Measurements from ENCODE around the gene SULT1C2. TPM values are rescaled to one million over a fixed set of nuclear protein-coding genes. Genes with fewer than 3 reads are reported as not detected.

The SULT1C2 gene
- total and polyA plus RNA-seq, 2 of the 13 experiments (the other 11 are each of a cell fraction or from before 2014, with no cell fraction given), result 4.0 to 6.2 TPM

DNA sequence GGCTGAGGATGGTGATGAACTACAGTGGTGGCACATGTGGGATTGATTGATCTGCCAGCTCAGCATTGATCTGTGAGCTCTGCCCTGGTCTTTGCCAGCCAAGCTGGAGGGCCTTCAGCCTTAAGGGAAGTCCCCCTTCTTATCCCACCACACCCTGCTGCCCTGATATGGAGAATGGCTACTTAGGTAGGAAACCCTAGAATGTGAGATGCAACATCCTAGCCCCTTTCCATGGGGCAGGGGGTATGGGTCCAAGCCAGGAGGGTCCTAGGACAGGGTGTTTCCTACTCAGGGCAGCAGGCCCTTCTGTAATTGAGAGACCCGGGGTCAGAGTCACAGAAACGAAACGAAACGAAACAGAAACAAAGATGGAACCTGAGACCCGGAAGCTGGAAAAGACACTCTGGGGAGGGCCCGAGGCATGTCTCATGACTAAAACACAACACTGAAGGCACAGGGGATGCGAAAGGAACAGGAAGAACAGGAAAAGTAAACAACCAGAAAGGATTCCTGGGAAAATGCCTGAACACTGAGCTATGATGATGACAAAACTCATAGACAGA is 16.9 kb upstream of the SULT1C2 start (continued):
- TF ChIP-seq, protein P1, sequence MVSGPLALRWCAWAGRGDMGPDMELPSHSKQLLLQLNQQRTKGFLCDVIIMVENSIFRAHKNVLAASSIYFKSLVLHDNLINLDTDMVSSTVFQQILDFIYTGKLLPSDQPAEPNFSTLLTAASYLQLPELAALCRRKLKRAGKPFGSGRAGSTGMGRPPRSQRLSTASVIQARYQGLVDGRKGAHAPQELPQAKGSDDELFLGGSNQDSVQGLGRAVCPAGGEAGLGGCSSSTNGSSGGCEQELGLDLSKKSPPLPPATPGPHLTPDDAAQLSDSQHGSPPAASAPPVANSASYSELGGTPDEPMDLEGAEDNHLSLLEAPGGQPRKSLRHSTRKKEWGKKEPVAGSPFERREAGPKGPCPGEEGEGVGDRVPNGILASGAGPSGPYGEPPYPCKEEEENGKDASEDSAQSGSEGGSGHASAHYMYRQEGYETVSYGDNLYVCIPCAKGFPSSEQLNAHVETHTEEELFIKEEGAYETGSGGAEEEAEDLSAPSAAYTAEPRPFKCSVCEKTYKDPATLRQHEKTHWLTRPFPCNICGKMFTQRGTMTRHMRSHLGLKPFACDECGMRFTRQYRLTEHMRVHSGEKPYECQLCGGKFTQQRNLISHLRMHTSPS (CRISPR knock-in tag; IDR thresholded peaks at IDR 0.05; ENCODE audit: low read depth), result no peak
- TF ChIP-seq ZIK1 (CRISPR knock-in tag; IDR thresholded peaks at IDR 0.05; ENCODE audit: borderline replicate concordance, low read depth) (no peak), SKI (IDR thresholded peaks at IDR 0.05; ENCODE audit: partially characterized antibody) (no peak), ZNF543 (CRISPR knock-in tag; IDR thresholded peaks at IDR 0.05) (no peak), KLF11 (CRISPR knock-in tag; IDR thresholded peaks at IDR 0.05) (no peak), ZNF841 (CRISPR knock-in tag; IDR thresholded peaks at IDR 0.05; ENCODE audit: borderline replicate concordance) (no peak), ZNF737 (CRISPR knock-in tag; IDR thresholded peaks at IDR 0.05; ENCODE audit: borderline replicate concordance) (no peak), GTF3A (CRISPR knock-in tag; conservative IDR thresholded peaks at IDR 0.05) (no peak), ZNF343 (CRISPR knock-in tag; IDR thresholded peaks at IDR 0.05) (0 out of 2 replicates have a peak, but pooled peaks have one; percentile 27), ZNF644 (CRISPR knock-in tag; IDR thresholded peaks at IDR 0.05; ENCODE audit: low read depth) (peak; percentile 81), CAMTA2 (CRISPR knock-in tag; IDR thresholded peaks at IDR 0.05; ENCODE audit: borderline replicate concordance) (no peak), HDAC1 (CRISPR knock-in tag; IDR thresholded peaks at IDR 0.05) (no peak), CBX1 (IDR thresholded peaks at IDR 0.05; ENCODE audit: low read depth) (no peak)
- TF ChIP-seq, protein P2, sequence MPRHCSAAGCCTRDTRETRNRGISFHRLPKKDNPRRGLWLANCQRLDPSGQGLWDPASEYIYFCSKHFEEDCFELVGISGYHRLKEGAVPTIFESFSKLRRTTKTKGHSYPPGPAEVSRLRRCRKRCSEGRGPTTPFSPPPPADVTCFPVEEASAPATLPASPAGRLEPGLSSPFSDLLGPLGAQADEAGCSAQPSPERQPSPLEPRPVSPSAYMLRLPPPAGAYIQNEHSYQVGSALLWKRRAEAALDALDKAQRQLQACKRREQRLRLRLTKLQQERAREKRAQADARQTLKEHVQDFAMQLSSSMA (CRISPR knock-in tag; IDR thresholded peaks at IDR 0.05), result no peak
- TF ChIP-seq, protein P3, sequence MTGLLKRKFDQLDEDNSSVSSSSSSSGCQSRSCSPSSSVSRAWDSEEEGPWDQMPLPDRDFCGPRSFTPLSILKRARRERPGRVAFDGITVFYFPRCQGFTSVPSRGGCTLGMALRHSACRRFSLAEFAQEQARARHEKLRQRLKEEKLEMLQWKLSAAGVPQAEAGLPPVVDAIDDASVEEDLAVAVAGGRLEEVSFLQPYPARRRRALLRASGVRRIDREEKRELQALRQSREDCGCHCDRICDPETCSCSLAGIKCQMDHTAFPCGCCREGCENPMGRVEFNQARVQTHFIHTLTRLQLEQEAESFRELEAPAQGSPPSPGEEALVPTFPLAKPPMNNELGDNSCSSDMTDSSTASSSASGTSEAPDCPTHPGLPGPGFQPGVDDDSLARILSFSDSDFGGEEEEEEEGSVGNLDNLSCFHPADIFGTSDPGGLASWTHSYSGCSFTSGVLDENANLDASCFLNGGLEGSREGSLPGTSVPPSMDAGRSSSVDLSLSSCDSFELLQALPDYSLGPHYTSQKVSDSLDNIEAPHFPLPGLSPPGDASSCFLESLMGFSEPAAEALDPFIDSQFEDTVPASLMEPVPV (CRISPR knock-in tag; IDR thresholded peaks at IDR 0.05), result no peak
- TF ChIP-seq, protein P4, sequence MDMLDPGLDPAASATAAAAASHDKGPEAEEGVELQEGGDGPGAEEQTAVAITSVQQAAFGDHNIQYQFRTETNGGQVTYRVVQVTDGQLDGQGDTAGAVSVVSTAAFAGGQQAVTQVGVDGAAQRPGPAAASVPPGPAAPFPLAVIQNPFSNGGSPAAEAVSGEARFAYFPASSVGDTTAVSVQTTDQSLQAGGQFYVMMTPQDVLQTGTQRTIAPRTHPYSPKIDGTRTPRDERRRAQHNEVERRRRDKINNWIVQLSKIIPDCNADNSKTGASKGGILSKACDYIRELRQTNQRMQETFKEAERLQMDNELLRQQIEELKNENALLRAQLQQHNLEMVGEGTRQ (IDR thresholded peaks at IDR 0.05; ENCODE audit: low read depth, low read length), result no peak
- TF ChIP-seq, protein P4 (CRISPR knock-in tag; IDR thresholded peaks at IDR 0.05; ENCODE audit: borderline replicate concordance), result no peak
- TF ChIP-seq, protein P5, sequence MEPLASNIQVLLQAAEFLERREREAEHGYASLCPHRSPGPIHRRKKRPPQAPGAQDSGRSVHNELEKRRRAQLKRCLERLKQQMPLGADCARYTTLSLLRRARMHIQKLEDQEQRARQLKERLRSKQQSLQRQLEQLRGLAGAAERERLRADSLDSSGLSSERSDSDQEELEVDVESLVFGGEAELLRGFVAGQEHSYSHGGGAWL (CRISPR knock-in tag; IDR thresholded peaks at IDR 0.05), result no peak
- TF ChIP-seq, protein P6, sequence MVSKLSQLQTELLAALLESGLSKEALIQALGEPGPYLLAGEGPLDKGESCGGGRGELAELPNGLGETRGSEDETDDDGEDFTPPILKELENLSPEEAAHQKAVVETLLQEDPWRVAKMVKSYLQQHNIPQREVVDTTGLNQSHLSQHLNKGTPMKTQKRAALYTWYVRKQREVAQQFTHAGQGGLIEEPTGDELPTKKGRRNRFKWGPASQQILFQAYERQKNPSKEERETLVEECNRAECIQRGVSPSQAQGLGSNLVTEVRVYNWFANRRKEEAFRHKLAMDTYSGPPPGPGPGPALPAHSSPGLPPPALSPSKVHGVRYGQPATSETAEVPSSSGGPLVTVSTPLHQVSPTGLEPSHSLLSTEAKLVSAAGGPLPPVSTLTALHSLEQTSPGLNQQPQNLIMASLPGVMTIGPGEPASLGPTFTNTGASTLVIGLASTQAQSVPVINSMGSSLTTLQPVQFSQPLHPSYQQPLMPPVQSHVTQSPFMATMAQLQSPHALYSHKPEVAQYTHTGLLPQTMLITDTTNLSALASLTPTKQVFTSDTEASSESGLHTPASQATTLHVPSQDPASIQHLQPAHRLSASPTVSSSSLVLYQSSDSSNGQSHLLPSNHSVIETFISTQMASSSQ (IDR thresholded peaks at IDR 0.05; ENCODE audit: low read depth), result no peak
- TF ChIP-seq, protein P6 (CRISPR knock-in tag; IDR thresholded peaks at IDR 0.05; ENCODE audit: borderline replicate concordance), result no peak
